ENCODE measurements around the gene RTP3.

- TF ChIP-seq, protein P1, sequence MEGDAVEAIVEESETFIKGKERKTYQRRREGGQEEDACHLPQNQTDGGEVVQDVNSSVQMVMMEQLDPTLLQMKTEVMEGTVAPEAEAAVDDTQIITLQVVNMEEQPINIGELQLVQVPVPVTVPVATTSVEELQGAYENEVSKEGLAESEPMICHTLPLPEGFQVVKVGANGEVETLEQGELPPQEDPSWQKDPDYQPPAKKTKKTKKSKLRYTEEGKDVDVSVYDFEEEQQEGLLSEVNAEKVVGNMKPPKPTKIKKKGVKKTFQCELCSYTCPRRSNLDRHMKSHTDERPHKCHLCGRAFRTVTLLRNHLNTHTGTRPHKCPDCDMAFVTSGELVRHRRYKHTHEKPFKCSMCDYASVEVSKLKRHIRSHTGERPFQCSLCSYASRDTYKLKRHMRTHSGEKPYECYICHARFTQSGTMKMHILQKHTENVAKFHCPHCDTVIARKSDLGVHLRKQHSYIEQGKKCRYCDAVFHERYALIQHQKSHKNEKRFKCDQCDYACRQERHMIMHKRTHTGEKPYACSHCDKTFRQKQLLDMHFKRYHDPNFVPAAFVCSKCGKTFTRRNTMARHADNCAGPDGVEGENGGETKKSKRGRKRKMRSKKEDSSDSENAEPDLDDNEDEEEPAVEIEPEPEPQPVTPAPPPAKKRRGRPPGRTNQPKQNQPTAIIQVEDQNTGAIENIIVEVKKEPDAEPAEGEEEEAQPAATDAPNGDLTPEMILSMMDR (IDR thresholded peaks at IDR 0.05 in 4 of 5, conservative IDR thresholded peaks at IDR 0.05 in 1 of 5): no peak
- no peak for TF ChIP-seq POLR2A (IDR thresholded peaks at IDR 0.05)
Observed at GRCh38 chr3:46527239-46527638, 29.5 kb downstream of the RTP3 start.

All from gastrocnemius medialis (tissue), 4 donors.